NCI-H524 (cell line): ENCODE results near the gene KCNJ11.
"Not testable (repeated sequence)": the region's sequence is repeated elsewhere in the genome, so short reads cannot be mapped to it uniquely, and the experiment has no call there.

Experiments
- DNase-seq, 2 experiments: peaks; one replicate each; lab custom pipeline; 2025; lab: John Stamatoyannopoulos, UW

The KCNJ11 gene

DNA sequence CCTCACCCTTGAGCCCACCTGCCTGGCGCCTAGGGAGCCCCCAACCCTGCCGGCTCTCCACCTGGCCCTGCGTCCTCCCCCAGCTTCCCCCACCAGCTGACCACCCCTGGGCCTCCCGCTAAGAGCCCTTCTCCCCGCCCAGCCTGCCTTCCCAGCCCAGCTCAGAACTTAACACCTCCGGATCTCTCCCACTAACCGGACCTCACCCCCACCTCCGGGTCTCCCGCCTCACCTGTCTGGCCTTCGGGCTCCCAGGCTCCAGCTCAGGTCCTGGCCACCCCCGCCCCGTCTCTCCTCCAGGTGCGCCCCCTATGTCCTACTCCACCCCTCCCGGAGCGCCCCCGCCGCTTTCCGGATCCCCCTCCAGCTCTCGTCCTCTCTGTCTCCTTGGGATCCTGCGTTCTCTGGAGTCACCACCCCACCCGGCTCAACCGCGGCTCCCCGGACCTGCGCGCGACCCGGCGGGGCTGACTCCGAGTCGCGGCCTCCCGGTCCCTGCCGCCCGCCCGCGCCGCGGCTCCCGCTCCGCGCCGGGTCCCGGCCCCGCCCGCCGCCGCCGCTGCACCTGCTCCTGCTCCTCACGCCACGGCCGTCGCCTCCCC lies at the start of gene KCNJ11:
Gene KCNJ11 (minus strand): TSS at position 51 of the 602 bp plus-strand sequence. CDS start 568 bp downstream, outside the sequence.
- DNase-seq: peak in 1 of 2 experiments; percentile 56

GRCh38 chr11:17437366-17437765 lies 48.9 kb upstream of the KCNJ11 start:
- DNase-seq: no peak

- peak; percentile 72 to 93 for DNase-seq
These were observed 45.6 kb upstream of the KCNJ11 start for GRCh38 chr11:17434108-17434507.

DNA sequence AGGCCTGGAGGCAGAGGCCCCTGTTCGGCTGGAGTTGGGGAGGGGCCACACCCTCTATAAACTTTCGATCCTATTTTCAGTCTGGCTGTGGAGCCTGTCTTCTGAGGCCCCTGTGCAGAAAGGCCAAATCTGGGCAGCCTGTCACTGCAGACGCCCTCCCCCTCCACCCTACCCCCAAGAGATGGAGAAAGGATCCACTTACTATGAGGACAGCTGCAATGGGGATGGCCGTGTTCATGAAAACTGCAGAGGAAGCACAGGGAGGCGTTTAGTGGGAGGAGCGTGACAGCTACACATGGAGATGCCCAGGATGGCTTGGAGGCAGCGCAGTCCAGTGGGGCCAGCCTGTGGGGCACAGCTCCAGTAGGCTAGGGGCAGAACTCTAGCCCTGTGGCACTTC lies 43.5 kb upstream of the KCNJ11 start:
- DNase-seq: peak; percentile 67 to 89

DNA sequence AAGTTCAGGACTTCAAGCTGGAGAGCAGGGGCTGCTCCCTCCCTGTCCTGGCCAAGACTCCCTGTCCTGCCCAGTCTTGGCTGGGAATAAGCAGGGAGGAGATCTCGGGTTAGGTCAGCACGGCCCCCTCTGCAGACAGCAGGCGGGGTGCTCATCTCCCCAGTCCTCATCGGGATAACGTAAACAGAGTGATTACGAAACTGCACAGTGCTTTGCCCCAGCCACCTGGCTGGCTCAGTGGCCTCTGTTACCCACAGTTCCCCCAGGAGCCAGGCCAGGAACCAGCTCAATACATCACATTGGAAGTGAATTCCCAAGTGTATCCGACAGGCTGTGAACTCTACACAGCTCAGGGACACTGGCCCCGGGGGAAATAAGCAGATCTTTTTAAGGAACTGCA lies 42.7 kb upstream of the KCNJ11 start:
- peak in 1 of 2 experiments; percentile 49 for DNase-seq

- no peak for DNase-seq
These were observed 42.2 kb upstream of the KCNJ11 start for GRCh38 chr11:17430616-17431015.

DNA sequence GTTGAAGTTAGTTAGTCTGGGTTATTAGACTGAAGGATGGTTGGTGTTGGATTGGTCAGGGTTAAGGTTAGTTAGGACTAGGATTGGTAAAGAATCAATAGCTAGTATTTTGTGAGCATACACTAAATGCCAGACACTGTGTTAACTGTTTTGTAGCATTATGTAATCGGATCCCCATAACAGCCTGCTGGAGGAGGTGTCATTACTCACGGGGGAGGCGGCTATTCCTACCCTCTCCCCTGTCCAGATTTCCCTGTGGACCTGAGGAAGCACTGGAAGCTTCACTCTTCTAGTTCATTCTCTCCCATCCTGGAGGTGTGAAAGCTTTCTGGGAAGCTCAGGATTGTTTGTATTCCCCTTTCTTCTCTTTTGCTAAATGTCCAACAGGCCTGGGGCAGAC lies 40.5 kb upstream of the KCNJ11 start:
- peak in 1 of 2 experiments; percentile 57 for DNase-seq

DNA sequence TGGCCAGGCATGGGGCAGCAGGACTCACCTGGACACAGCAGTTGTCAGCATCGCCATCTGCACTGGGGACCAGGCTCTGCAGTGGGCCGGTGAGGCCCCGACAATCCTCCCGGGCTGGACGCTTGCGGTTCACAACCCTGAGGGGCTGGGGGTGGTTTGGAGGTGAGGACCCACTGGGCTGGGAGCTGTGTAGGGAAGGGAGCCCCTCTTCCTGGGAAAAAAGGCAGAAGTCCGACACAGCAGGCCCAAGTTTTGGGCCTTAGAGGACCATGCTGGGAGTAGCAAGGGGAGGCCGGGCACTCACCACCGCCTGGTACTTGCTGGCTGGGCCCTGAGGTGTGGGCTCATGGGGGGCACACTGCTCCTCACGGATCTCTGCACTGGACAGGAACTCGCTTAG lies 39.8 kb upstream of the KCNJ11 start:
- DNase-seq: no peak

DNA sequence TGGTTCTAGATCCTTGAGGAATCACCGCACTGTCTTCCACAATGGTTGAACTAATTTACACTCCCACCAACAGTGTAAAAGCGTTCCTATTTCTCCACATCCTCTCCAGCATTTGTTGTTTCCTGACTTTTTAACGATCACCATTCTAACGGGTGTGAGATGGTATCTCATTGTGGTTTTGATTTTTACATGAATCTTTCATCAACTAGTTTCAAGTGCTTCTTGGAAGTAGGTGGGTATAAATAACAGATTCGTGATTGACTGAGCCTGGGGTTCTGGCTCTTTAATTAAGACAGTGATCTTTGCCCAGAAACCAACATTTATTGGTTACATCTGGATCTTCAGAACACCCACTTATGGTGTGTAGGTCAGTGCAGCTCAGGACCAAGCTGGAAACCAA lies 37.8 kb upstream of the KCNJ11 start:
- not testable (repeated sequence) for DNase-seq

- DNase-seq: peak in 1 of 2 experiments; percentile 6
These were observed 35.3 kb upstream of the KCNJ11 start for GRCh38 chr11:17423533-17424310.

- DNase-seq: peak in 1 of 2 experiments; percentile 22
These were observed 33.3 kb upstream of the KCNJ11 start for GRCh38 chr11:17421781-17422180.

GRCh38 chr11:17418444-17419081 lies 30.1 kb upstream of the KCNJ11 start:
- no peak for DNase-seq

DNA sequence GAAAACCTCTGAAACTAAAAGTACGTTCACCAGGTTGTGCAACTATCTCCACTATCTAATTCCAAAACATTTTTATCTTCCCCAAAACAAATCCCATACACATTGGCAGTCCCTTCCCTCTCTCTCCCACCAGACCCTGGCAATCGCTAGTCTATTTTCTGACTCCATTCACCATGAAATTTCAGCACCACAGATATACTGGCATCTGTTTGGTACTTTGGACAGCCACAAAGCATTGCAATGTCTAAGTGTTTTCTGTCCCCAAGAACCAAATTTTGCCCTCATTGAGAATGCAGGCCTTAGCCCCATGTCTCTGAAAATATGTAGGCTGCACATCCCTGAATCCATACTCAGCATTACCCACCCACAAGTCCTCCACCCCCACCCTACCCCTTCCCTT lies 28.0 kb upstream of the KCNJ11 start:
- DNase-seq: no peak

DNA sequence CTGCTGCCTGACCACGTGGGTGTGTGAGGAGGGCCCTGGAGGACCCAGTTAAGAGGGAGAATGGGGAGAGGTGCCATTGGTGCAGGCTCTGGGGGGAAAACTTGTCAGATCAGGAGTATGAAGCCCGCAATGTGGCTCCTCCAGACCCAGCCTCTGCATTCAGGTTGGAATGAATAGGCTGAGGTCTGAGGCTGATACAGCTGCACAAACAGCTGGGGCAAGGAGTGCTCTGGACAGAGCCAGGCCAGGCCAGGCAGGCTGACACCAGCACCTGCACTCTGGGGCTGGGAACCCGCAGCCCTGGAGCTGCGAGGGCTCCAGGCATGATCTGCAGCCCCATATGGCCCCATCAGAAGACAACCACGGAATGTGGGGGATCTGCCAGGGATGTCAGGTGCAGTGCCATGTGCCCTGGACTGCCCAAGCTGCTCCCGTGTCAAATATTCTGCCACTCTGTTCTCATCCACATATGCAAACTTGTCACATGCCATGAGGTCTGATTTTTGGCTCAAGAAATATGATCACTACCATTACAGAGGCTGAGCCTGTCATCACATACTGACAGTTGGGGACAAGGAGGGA lies 27.2 kb upstream of the KCNJ11 start:
- peak in 1 of 2 experiments; percentile 39 for DNase-seq

DNA sequence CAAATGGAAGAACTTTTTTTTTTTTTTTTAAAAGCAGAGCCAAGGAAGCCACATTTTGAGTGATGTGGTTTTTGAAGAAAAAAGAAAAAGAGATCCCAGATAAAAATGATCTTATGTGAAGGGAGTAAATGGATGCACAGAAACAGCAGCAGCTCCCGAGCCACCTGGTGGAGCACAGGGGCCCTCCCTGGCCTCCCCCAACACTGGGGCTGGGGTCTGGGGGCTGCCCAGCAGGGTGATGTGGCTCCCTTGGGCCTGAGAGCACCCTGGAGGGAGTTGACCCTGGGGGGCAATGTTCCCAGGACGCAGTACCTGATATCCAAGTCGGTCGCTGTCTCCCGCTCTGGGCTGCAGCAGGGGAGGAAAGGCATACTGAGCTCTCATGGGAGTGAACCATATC lies 26.5 kb upstream of the KCNJ11 start:
- no peak for DNase-seq

DNA sequence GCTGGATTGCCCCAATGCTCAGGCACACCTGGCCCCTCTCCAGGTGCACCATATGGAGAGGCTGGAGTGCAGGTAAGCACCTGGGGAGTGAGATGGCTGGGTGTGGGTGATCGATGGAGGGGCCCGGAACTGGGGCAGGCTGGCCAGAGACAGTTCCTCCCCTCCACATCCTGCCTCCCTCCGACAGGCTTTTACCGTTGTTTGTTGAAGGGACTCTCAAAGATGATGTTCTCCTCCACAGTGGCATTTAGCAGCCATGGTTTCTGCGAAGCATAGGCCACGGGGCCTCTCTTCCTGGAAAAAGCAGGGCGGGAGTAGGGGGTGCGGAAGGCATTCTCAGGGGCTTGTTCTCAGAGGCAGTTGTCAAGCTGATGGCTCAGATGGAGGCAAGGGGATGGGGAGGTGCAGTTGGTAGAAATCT lies 25.9 kb upstream of the KCNJ11 start:
- no peak for DNase-seq

- no peak for DNase-seq
These were observed 25.2 kb upstream of the KCNJ11 start for GRCh38 chr11:17413414-17414316.

- DNase-seq: peak; percentile 61 to 85
These were observed 24.2 kb upstream of the KCNJ11 start for GRCh38 chr11:17412488-17413180.

DNA sequence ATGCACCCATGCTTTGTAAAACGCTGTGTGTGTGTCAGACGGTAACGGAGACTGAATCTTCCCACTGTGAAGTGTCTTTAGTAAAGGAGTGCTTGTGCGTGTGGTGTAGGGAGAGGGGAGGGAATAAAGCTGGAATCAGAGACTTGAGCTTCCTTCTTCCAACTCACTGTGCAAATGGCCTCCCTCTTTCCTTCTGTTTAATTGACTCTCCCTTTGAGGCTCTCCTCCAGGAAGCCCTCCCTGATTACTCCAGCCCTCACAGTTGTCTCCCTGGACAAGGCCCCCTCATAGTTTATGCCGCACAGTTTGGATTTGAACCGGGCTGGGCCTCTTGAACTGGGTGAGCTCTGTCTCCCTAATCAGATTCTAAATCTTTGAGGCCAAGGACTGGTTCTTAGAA lies 23.0 kb upstream of the KCNJ11 start:
- no peak for DNase-seq

DNA sequence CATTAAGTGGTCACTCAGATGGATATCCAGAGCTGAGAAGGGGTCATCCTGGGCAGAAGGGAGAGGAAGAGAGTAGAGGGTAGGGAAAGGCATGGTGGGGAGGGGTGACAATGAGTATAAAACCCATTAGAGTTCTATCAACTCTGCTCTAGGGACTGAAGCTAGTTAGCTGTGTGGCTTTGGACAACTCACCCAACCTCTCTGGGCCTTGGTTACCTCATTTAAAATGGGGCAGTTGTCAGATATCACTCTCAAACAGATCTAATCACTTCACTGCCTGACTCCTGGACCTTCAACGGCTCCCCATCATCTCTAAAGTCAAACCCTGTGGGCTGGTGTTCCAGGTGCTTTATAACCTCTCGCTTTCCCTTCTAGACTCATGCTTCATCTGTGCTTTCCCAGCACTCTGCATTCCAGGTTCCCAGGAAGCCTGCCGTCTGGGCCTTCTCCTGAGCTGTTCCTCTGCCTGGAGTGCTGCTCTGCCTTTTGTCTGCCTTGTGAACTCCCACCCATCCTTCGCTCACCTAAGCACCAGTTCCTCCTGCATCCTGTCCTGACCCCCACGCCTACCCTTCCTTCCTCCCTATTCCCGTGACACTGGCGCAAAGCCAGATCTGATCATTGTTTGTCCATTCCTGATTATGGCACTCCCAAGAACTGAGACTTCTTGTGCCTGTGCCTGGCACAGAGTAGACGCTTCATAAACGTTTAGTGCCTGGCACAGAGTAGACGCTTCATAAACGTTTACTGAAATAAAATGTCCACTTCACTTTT lies 22.3 kb upstream of the KCNJ11 start:
- no peak for DNase-seq
